Measurements from ENCODE around the gene DLEC1. TPM values are rescaled to one million over a fixed set of nuclear protein-coding genes. Genes with fewer than 3 reads are reported as not detected.
A peak's percentile ranks its signal among the peaks of the same experiment; 100 is the strongest.

Gene DLEC1
- total and polyA plus RNA-seq, 7 donors: 0.01 to 0.09 (median 0.05) TPM; not detected in 2

DNA sequence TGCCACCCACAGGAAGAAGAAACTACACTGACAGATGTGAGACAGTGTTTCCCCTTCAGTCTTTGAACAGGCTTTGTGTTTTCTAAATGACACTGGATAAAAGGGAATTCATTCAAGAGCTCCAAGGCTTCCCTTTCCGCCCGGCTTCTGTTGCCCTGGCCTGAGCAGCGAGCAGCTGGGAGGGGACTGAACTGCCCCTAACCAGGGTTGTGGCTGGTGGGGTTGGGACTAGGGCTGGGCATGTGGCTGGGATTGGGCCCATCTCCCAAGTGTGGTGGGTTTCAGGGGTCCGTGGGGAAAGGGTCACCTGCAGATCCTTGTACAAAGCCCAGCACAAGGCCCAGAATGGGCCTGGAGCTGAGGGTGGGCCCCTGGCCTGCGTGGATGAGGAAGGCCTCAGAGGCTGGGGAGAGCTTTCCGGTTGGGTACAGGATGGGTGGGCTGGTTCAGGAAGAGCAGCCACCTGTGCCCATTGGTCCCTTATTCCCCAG lies 38.0 kb upstream of the DLEC1 start:
- Histone ChIP-seq H3K9me3 (no peaks in the 10 kb centered on the region), H3K27ac (no peak overlapping the region), H3K27me3 (ENCODE audit: insufficient read depth in 3 of 3, low read length in 2 of 3) (no peaks in the 10 kb centered on the region), H3K4me1 (peaks cover 10% of the 10 kb centered on the region), H3K36me3 (ENCODE audit: insufficient read depth in 1 of 2, low read depth in 1 of 2) (no peaks in the 10 kb centered on the region), H3K4me3 (no peak overlapping the region)
- ATAC-seq: no peak
- TF ChIP-seq, protein P1, sequence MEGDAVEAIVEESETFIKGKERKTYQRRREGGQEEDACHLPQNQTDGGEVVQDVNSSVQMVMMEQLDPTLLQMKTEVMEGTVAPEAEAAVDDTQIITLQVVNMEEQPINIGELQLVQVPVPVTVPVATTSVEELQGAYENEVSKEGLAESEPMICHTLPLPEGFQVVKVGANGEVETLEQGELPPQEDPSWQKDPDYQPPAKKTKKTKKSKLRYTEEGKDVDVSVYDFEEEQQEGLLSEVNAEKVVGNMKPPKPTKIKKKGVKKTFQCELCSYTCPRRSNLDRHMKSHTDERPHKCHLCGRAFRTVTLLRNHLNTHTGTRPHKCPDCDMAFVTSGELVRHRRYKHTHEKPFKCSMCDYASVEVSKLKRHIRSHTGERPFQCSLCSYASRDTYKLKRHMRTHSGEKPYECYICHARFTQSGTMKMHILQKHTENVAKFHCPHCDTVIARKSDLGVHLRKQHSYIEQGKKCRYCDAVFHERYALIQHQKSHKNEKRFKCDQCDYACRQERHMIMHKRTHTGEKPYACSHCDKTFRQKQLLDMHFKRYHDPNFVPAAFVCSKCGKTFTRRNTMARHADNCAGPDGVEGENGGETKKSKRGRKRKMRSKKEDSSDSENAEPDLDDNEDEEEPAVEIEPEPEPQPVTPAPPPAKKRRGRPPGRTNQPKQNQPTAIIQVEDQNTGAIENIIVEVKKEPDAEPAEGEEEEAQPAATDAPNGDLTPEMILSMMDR (IDR thresholded peaks at IDR 0.05): no peak
- 90 to 95% (median 95%) methylated on average over 6 of the region's 6 CpGs for WGBS, 3 donors
- intact Hi-C loops (cut with DNase I): loop anchor here in 1 of 2 donors (10.0 kb wide), 1 partner anchor 146 kb away; no protein-coding TSS in a partner anchor
- no peak for DNase-seq

DNA sequence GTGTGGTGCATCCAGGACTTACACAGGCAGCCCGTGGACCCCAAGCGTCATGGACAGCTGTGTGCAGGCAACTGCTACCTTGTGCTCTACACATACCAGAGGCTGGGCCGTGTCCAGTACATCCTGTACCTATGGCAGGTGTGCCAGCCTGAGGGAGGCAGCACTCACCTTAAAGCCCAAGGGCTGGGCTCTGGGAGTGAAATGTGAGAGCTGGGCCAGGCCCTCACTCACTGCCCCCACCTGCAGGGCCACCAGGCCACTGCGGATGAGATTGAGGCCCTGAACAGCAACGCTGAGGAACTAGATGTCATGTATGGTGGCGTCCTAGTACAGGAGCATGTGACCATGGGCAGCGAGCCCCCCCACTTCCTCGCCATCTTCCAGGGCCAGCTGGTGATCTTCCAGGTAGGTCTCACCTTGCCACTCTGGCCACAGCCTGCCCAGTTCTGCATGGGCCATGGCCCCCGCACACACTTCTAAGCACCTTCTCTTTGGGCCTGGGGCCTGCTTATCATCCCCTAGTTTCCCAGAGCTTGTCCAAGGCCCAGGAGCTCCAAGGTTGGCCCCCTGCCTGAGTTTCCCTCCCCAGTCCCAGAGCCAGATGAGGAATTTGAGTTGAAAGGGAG lies 37.4 kb upstream of the DLEC1 start:
- peaks cover 10% of the 10 kb centered on the region for H3K4me1 ChIP-seq
- WGBS, 3 donors: 88 to 92% (median 89%) methylated on average over 9 of the region's 9 CpGs
- DNase-seq: peak in 1 of 2 donors; percentile 46
- H3K27ac ChIP-seq: no peak overlapping the region
- no peaks in the 10 kb centered on the region for H3K36me3 ChIP-seq (ENCODE audit: insufficient read depth in 1 of 2, low read depth in 1 of 2)
- ATAC-seq: no peak
- intact Hi-C loops (cut with DNase I): loop anchor here (2.0 to 10.0 kb wide), 2 partner anchors 147 kb away; no protein-coding TSS in a partner anchor
- no peak overlapping the region for H3K4me3 ChIP-seq
- no peaks in the 10 kb centered on the region for H3K27me3 ChIP-seq (ENCODE audit: insufficient read depth in 3 of 3, low read length in 2 of 3)
- TF ChIP-seq, protein P1 (IDR thresholded peaks at IDR 0.05): no peak
- H3K9me3 ChIP-seq: no peaks in the 10 kb centered on the region

DNA sequence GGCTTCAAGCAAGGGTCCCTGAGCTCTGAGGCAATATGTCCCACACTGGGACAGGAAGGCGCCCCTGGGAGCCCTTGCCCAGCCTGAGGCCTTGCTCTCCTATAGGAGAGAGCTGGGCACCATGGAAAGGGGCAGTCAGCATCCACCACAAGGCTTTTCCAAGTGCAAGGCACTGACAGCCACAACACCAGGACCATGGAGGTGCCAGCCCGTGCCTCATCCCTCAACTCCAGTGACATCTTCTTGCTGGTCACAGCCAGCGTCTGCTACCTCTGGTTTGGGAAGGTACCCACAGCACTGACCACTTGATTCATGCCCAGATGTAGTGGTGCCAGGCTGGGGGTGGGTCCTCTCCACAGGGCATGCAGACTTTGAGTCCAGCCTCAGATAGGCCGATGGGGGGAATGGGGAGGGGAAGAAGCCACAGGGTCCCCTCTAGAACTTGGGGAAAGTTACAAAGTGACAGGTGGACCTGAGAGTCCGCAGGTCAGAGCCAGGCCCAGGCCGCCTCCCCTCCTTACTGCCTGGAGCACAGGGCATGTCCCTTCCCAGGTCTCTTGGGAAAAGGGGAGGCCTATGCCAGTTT lies 36.6 kb upstream of the DLEC1 start:
- no peak for DNase-seq
- no peaks in the 10 kb centered on the region for H3K9me3 ChIP-seq
- H3K36me3 ChIP-seq (ENCODE audit: insufficient read depth in 1 of 2, low read depth in 1 of 2): no peaks in the 10 kb centered on the region
- no peak overlapping the region for H3K27ac ChIP-seq
- 91 to 95% (median 93%) methylated on average over 6 of the region's 6 CpGs for WGBS, 3 donors
- intact Hi-C loops (cut with DNase I): loop anchor here (2.0 to 10.0 kb wide), 2 partner anchors 148 kb away; no protein-coding TSS in a partner anchor
- no peaks in the 10 kb centered on the region for H3K27me3 ChIP-seq (ENCODE audit: insufficient read depth in 3 of 3, low read length in 2 of 3)
- TF ChIP-seq, protein P1 (IDR thresholded peaks at IDR 0.05): no peak
- peaks cover 10% of the 10 kb centered on the region for H3K4me1 ChIP-seq
- no peak for ATAC-seq
- H3K4me3 ChIP-seq: no peak overlapping the region

DNA sequence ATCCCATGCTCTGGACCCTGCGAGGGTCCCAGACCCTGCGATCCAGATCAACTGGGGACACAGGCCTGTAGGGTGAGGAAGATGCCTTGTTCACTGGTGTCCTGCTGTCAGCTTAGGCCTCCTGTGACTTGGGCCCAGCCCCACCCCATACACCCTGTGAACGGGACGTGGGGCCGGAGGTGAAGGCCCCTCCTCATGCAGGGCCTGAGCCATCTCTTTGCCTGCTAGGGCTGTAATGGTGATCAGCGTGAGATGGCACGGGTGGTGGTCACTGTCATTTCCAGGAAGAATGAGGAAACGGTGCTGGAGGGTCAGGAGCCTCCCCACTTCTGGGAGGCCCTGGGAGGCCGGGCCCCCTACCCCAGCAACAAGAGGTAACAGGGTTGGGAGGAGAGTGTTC lies 36.1 kb upstream of the DLEC1 start:
- no peak for DNase-seq
- Histone ChIP-seq H3K4me3 (no peak overlapping the region), H3K27ac (no peak overlapping the region), H3K27me3 (ENCODE audit: insufficient read depth in 3 of 3, low read length in 2 of 3) (no peaks in the 10 kb centered on the region), H3K4me1 (peaks cover 10% of the 10 kb centered on the region), H3K9me3 (no peaks in the 10 kb centered on the region), H3K36me3 (ENCODE audit: insufficient read depth in 1 of 2, low read depth in 1 of 2) (no peaks in the 10 kb centered on the region)
- 78 to 85% (median 78%) methylated on average over 9 of the region's 9 CpGs for WGBS, 3 donors
- TF ChIP-seq, protein P1 (IDR thresholded peaks at IDR 0.05): no peak
- ATAC-seq: no peak
- intact Hi-C loops (cut with DNase I): loop anchor here (2.0 to 10.0 kb wide), 2 partner anchors 148 kb away; no protein-coding TSS in a partner anchor

Data from psoas muscle (tissue), 8 donors.